Skeletal muscle tissue (tissue), 4 donors: ENCODE measurements around the gene MAIP1. TPM values are rescaled to one million over a fixed set of nuclear protein-coding genes. Genes with fewer than 3 reads are reported as not detected.

Source experiments
- H3K27ac ChIP-seq: one replicate; pipeline ENCODE4 v1.7.0; 2013; ENCODE audit warnings: mild to moderate bottlenecking, low read depth, low read length, inconsistent platforms
- H3K27me3 ChIP-seq, 3 donors: one replicate each; pipeline ENCODE4 v1.7.0; 2013; ENCODE audit warnings: low read length in 3 of 3; ENCODE audit not compliant: control insufficient read depth in 3 of 3, insufficient read depth in 3 of 3
- H3K36me3 ChIP-seq, 3 donors: one replicate each; pipeline ENCODE4 v1.7.0; 2013; ENCODE audit warnings: low read length in 3 of 3; ENCODE audit not compliant: control insufficient read depth in 3 of 3, insufficient read depth in 3 of 3
- H3K4me1 ChIP-seq, 3 donors: one replicate each; pipeline ENCODE4 v1.7.0; 2013; ENCODE audit warnings: low read length in 3 of 3, mild to moderate bottlenecking in 3 of 3; ENCODE audit not compliant: control insufficient read depth in 3 of 3, insufficient read depth in 3 of 3
- H3K4me3 ChIP-seq, 3 donors: one replicate each; pipeline ENCODE4 v1.7.0; 2013; ENCODE audit warnings: low read length in 3 of 3
- H3K9ac ChIP-seq, 3 donors: one replicate each; pipeline ENCODE4 v1.7.0; 2013; ENCODE audit warnings: low read length in 3 of 3, mild to moderate bottlenecking in 3 of 3, moderate library complexity in 2 of 3, low read depth in 1 of 3
- H3K9me3 ChIP-seq, 3 donors: one replicate each; pipeline ENCODE4 v1.7.0; 2013; ENCODE audit warnings: low read length in 3 of 3; ENCODE audit not compliant: control insufficient read depth in 3 of 3
- total RNA-seq: library from RNA; depleted of rRNA; stranded (reverse); fragments of >200 nt; gene quantifications from one replicate; pipeline ENCODE4 v1.2.3, GENCODE V29; 2014
- donor health status: Osteomylitis.

Gene MAIP1
- total RNA-seq, 1 donor from 2014 or later, result 15.1 TPM

DNA sequence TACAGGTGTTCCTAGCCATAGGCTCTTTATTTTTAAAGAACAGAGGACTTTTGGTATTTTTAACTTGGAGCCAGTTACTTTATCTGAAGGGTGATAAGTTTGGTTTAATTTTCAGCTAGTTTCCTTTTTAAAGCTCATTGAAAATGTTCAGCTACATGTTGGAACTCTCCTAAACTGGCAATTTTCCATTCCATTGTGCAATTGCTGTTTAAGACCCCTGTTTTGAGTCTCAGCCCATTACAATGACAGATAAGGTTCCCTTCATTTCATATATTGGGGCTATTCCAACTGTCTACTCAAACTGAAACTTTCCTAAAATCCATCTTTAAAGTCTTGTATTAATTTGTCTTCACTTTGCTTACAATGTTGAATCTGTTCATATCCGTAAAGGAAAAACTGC lies 11.6 kb downstream of the MAIP1 start:
- Histone ChIP-seq H3K36me3 (peaks cover 3 to 41% (median 19%) of the 10 kb centered on the region in 3 donors), H3K9ac (no peak overlapping the region), H3K27me3 (no peaks in the 10 kb centered on the region), H3K9me3 (no peaks in the 10 kb centered on the region), H3K4me3 (no peak overlapping the region), H3K4me1 (no peaks in the 10 kb centered on the region), H3K27ac (no peak overlapping the region)

DNA sequence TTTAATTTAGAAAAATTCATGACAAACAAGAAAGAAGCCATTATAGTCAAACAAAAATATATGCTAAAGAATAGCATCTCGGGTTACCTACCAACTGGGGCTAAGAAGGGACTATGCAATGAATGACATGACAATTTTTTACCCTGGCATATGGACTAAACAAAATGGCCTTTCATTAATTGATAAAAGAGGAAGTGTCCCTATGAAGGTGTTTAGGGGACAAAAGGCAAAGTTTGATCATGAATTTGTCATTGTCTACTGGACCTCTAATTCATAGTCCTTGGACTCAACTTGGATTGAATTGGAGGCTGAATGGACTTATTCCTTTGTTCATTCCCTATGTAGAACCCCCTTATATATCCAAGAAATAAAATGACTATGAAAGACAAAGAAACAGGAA lies 12.7 kb downstream of the MAIP1 start:
- no peak overlapping the region for H3K27ac ChIP-seq
- no peak overlapping the region for H3K9ac ChIP-seq
- no peaks in the 10 kb centered on the region for H3K27me3 ChIP-seq
- no peaks in the 10 kb centered on the region for H3K9me3 ChIP-seq
- no peaks in the 10 kb centered on the region for H3K4me1 ChIP-seq
- H3K36me3 ChIP-seq, result peaks cover 3 to 32% (median 12%) of the 10 kb centered on the region in 3 donors
- H3K4me3 ChIP-seq, result no peak overlapping the region

DNA sequence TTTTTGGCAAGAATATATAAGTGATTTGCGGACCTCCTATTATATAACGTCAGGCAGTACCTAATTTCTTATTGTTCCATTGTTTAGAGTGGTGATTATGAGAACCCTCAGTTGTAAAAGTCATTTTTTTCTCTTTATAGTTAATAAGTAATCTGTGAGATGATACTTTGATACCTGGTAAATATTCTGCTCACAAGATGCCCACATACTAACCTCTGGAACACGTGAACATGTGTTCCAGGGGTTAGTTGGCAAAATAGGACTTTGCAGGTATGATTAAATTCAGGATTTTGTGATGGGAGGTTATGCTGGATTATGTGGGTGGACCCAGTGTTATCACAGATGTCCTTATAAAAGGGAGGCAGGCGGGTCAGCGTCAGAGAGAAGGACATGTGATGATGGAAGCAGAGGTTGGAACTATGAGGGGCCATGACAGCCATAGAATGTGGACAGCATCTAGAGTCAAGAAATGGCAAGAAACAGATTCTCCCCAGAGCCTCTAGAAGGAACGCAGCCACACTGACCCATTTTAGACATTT lies 16.8 kb downstream of the MAIP1 start:
- no peak overlapping the region for H3K27ac ChIP-seq
- H3K9ac ChIP-seq, result no peak overlapping the region
- no peaks in the 10 kb centered on the region for H3K9me3 ChIP-seq
- peaks cover 0 to 12% (median 7%) of the 10 kb centered on the region in 3 donors for H3K36me3 ChIP-seq
- no peaks in the 10 kb centered on the region for H3K4me1 ChIP-seq
- H3K4me3 ChIP-seq, result no peak overlapping the region
- H3K27me3 ChIP-seq, result no peaks in the 10 kb centered on the region

DNA sequence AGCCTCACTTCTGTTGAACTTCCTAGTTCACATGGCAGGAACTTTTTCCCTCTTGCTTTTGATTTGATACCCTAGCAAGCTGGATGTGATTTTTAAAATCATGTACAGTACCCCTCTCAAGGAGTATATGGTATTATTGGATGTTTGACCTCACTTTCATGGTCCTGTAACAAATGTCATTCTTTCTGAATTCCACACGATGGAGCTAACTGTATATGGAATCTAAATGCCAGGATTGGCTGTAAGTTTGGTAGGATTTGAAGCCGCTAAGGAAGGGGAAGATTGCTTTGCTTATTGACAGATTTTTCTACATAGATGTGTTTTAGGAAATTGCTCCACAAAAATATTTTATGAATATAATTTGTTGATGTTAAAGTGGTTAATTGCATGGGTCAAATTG lies 18.3 kb downstream of the MAIP1 start:
- Histone ChIP-seq H3K9ac (no peak overlapping the region), H3K4me1 (no peaks in the 10 kb centered on the region), H3K4me3 (no peak overlapping the region), H3K9me3 (no peaks in the 10 kb centered on the region), H3K27me3 (no peaks in the 10 kb centered on the region), H3K27ac (no peak overlapping the region), H3K36me3 (peaks cover 0 to 7% (median 6%) of the 10 kb centered on the region in 3 donors)

DNA sequence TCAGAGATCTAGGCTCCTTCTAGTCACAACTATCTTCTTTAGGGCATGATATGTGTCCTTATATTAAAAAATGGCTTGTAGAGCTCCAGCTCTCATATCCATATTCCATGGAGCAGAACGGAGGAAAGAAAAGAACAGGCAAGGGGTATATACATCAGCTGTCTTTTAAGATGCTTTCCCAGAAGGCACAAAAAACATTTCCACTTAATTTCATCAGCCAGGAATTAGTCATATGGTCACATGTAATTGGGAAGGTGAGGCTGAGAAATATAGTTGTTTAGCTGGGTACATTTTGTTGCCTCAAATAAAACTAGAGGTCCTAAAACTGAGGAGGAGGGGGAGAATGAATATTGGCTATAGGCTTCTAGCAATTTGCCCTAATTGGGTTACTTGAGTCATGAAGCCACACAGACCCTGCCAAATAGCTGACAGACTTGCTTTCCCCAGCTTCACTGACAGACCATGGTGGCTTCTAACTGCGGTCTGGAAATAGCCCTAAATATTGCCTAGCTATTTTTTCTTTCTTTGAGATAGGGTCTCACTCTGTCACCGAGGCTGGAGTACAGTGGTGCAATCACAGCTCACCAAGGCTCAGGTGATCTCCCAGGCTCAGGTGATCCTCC lies 20.0 kb downstream of the MAIP1 start:
- no peak overlapping the region for H3K9ac ChIP-seq
- H3K27me3 ChIP-seq, result no peaks in the 10 kb centered on the region
- H3K36me3 ChIP-seq, result peaks cover 0 to 7% (median 4%) of the 10 kb centered on the region in 3 donors

DNA sequence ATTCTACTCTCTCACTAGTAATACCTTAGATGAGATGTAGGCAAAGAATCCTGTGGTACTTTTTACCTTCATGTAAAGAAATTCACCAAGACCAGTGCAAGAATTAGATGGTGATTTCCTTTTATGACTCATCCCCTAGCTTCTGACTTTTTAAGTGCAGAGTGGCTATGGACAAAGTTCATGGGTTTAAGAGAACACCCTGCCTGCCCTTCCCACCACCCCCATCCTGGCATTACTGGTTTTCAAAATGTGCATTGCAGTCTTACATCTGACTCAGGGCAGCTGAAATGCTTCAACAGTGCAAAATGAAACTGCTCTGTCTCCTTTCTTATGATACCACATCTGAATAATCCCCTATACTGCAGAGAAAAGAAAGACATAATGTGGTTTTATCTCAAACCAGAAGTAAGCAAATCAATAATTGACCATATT lies 22.6 kb downstream of the MAIP1 start:
- Histone ChIP-seq H3K36me3 (peaks cover 0 to 7% (median 0%) of the 10 kb centered on the region in 3 donors), H3K9me3 (no peaks in the 10 kb centered on the region), H3K27ac (no peak overlapping the region), H3K9ac (no peak overlapping the region), H3K4me3 (no peak overlapping the region), H3K4me1 (peaks cover 3 to 7% (median 6%) of the 10 kb centered on the region in 3 donors), H3K27me3 (no peaks in the 10 kb centered on the region)

More for the DNA sequence above, 20.0 kb downstream of the MAIP1 start:
- Histone ChIP-seq H3K4me3 (no peak overlapping the region), H3K4me1 (peaks cover 3 to 7% (median 6%) of the 10 kb centered on the region in 3 donors), H3K9me3 (no peaks in the 10 kb centered on the region), H3K27ac (no peak overlapping the region)

DNA sequence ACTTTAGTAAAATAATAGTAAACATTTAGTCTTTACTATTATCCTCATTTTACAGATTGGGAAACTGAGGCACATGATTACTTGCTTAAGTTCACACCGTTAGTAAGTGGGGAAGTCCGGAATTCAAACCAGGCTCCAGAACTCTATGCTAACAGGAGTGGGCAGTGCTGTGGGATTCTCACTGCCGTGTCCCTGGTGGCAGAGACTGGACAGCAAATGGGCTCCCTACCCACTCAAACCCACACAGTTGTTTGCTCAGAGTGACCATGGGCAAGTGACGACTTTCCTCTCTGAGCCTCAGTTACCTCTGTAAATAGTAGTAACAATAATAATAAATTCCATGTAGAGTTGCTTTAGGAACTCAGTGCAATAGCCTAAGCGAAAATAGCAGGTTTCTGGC lies 24.0 kb downstream of the MAIP1 start:
- H3K27me3 ChIP-seq, result no peaks in the 10 kb centered on the region
- H3K4me1 ChIP-seq, result peaks cover 3 to 7% (median 6%) of the 10 kb centered on the region in 3 donors
- no peak overlapping the region for H3K4me3 ChIP-seq
- H3K27ac ChIP-seq, result no peak overlapping the region
- peaks cover 0 to 4% (median 0%) of the 10 kb centered on the region in 3 donors for H3K36me3 ChIP-seq
- H3K9me3 ChIP-seq, result no peaks in the 10 kb centered on the region
- peak overlapping the region in 2 of 3 donors; percentile 50 to 57 for H3K9ac ChIP-seq

DNA sequence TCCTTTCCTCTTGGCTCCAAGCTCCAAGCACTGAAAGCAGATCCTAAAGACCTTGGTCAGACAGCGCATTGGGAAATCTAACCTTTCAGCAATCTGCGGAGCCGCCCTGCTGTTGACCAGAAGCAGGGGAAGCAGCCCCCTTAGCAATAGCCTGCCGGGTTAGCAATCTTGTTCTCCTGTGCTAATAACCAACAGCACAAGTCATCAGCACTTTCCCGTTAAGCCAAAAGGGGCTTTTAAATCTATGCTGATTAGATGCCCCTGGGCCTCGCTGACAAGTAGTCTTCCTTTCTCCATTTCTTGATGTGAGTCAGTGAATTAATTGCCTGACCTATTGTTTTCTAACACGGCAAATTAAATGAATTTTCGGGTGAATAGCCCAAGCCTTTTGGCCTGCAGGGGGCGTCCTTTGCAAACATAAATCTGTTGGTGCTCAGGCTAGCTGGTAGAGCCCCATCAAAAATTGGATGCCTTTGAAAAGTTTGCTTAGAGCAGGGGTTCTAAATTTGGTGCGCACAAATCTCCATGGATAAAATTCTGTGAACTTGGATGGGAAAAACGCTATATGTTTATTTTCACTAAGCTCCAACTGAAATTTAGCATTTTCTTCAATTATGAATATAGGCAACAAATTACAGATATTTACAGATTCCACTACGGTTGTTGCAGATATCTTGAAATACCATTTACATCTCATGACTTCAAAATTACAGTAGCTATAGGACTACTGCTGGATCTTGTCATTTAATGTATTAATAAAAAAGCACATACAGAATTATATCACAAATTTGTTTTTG lies 24.6 kb downstream of the MAIP1 start:
- Histone ChIP-seq H3K36me3 (no peaks in the 10 kb centered on the region), H3K4me3 (peak overlapping the region; percentile 41 to 54 (median 51)), H3K27ac (no peak overlapping the region), H3K9ac (peak overlapping the region; percentile 47 to 57 (median 50)), H3K27me3 (no peaks in the 10 kb centered on the region), H3K4me1 (peaks cover 3 to 7% (median 6%) of the 10 kb centered on the region in 3 donors), H3K9me3 (no peaks in the 10 kb centered on the region)

DNA sequence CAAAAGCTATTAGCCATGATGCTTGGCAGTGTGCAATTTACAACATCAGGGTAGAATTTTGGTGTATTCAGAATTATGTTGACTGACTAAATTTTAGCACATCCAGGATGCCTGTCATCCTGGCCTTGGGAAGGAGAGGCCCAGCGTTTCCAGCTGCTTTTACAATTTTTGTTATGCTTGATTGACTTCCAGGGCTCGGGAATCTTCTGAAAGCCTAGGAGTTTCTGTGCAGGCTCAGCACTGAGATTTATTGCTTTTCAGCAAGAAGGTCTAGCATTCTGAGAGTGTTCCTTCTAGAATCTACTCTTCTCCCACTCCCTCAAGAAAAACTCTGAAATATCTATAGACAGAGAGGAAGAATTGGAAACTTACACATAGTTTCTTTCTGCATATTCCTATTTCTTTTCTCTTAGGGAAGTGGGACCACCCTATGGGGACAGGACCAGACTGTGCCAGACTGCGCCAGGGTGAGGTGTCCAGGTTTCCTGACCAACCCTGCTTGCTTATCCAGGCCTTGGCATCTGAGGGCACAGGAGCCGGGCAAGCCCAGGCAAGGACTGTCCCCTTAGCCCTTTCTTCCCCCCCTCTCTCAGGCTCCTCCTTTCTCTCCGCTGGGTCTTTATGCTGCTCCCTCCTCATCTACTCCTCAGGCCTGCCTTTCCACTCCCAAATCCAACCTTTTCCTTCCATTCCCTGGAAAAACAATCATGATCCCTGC lies 26.9 kb downstream of the MAIP1 start:
- Histone ChIP-seq H3K4me3 (no peak overlapping the region), H3K9me3 (no peaks in the 10 kb centered on the region), H3K36me3 (no peaks in the 10 kb centered on the region), H3K27ac (no peak overlapping the region), H3K9ac (no peak overlapping the region), H3K4me1 (peaks cover 3 to 7% (median 6%) of the 10 kb centered on the region in 3 donors), H3K27me3 (no peaks in the 10 kb centered on the region)
